K562 (cell line): ENCODE data around the gene FOXO4. TPM values are rescaled to one million over a fixed set of nuclear protein-coding genes. Genes with fewer than 3 reads are reported as not detected.
A peak's percentile ranks its signal among the peaks of the same experiment; 100 is the strongest.

Experiments
- ATAC-seq: fragments of 200-7000 bp; cut with Tn5 transposase; 3 replicates; pipeline ENCODE4 v1.9.1; 2020; ENCODE audit warnings: moderate library complexity
- BruUV-seq: library from RNA; stranded (reverse); fragments of 400-500 nt; replicated peaks from 2 replicates; lab custom pipeline; 2021; lab: Mats Ljungman, UMichigan
- CTCF ChIA-PET: fragments of 300-600 bp; formaldehyde crosslinking; extraction: SDS; loops from one replicate; lab custom pipeline; 2021; ENCODE audit warnings: low intra/inter-chr PET ratio; lab: Yijun Ruan, JAX
- POLR2A ChIA-PET: fragments of 300-600, 350-650 bp; sonication (Branson Sonifier 250); formaldehyde crosslinking; extraction: SDS; loops from one replicate; lab custom pipeline; 2021; ENCODE audit warnings: antibody characterized with exemption, inconsistent platforms; lab: Yijun Ruan, JAX
- DNase-seq, 4 experiments: peaks; one replicate each; pipeline versions ENCODE4 v3.0.0 to v3.0.0-alpha.2; 2011 to 2018; ENCODE audit warnings: low spot score in 3 of 4, mixed read lengths in 3 of 4; ENCODE audit errors: extremely low read depth in 1 of 4
- FAIRE-seq: peaks from 2 replicates; lab custom pipeline; 2011; peaks lifted over from hg19 to GRCh38; lab: Jason Lieb, UNC
- H2AFZ ChIP-seq: 2 replicates; pipeline ENCODE4 v1.6.0; 2011; ENCODE audit warnings: low read depth, low read length, control low read depth, inconsistent platforms
- H3K27ac ChIP-seq: fragments of 200-600 bp; 3 replicates; pipeline ENCODE4 v1.8.0; 2011; ENCODE audit warnings: low read depth, mild to moderate bottlenecking, control low read depth, inconsistent platforms, low read length, moderate library complexity, mixed read lengths; ENCODE audit errors: extremely low read depth
- H3K27me3 ChIP-seq, 2 experiments: fragments of 300-600 bp in 1 of 2; 2 replicates in 1 of 2; 3 replicates in 1 of 2; pipeline versions ENCODE4 v1.6.0 to v1.8.0; 2011; ENCODE audit warnings: inconsistent platforms in 2 of 2, low read length in 2 of 2, mild to moderate bottlenecking in 1 of 2, mixed read lengths in 1 of 2, moderate library complexity in 1 of 2; ENCODE audit not compliant: control insufficient read depth in 2 of 2, insufficient read depth in 2 of 2
- H3K36me3 ChIP-seq: fragments of 300-600 bp; 3 replicates; pipeline ENCODE4 v1.8.0; 2011; ENCODE audit warnings: mild to moderate bottlenecking, low read length, inconsistent platforms; ENCODE audit not compliant: control insufficient read depth, insufficient read depth
- H3K4me1 ChIP-seq, 2 experiments: fragments of 200-600 bp in 1 of 2; replicated peaks in 1 of 2; 2 replicates in 1 of 2; 3 replicates in 1 of 2; pipeline versions ENCODE4 v1.5.1 to v1.8.0; 2011; ENCODE audit warnings: inconsistent platforms in 2 of 2, low read length in 2 of 2, mild to moderate bottlenecking in 1 of 2, mixed read lengths in 1 of 2, moderate library complexity in 1 of 2; ENCODE audit not compliant: control insufficient read depth in 2 of 2, insufficient read depth in 2 of 2
- H3K4me2 ChIP-seq: 2 replicates; pipeline ENCODE4 v1.6.1; 2011; ENCODE audit warnings: low read length, control low read depth, inconsistent platforms, mixed read lengths; ENCODE audit not compliant: insufficient read depth
- H3K4me3 ChIP-seq: fragments of 200-600 bp; sonication (generic), shearing (Covaris generic); 2 replicates; pipeline ENCODE4 v1.5.1; 2016; ENCODE audit warnings: control low read depth, inconsistent platforms
- H3K79me2 ChIP-seq: fragments of 200-600 bp; 3 replicates; pipeline ENCODE4 v1.8.0; 2011; ENCODE audit warnings: low read length, inconsistent platforms; ENCODE audit not compliant: control insufficient read depth, insufficient read depth
- H3K9ac ChIP-seq, 2 experiments: 2 replicates each; pipeline versions ENCODE4 v1.6.0 to v1.6.1; 2011; ENCODE audit warnings: low read depth in 2 of 2, low read length in 2 of 2, control low read depth in 1 of 2, inconsistent platforms in 1 of 2, mild to moderate bottlenecking in 1 of 2, mixed read lengths in 1 of 2; ENCODE audit not compliant: insufficient read depth in 1 of 2
- H3K9me1 ChIP-seq: one replicate; pipeline ENCODE4 v1.6.0; 2011; ENCODE audit warnings: inconsistent platforms, mild to moderate bottlenecking, low read length, moderate library complexity; ENCODE audit not compliant: control insufficient read depth, insufficient read depth
- H3K9me3 ChIP-seq: replicated peaks from 2 replicates; pipeline ENCODE4 v1.5.1; 2011; ENCODE audit warnings: low read depth, low read length, inconsistent platforms; ENCODE audit not compliant: control insufficient read depth, insufficient read depth
- H4K20me1 ChIP-seq: replicated peaks from 2 replicates; pipeline ENCODE4 v1.6.1; 2011; ENCODE audit warnings: low read length, inconsistent platforms, mixed read lengths; ENCODE audit not compliant: control insufficient read depth, insufficient read depth
- KDM1A ChIP-seq, 2 experiments: fragments of 450-650 bp; IDR thresholded peaks; 2 replicates each; pipeline ENCODE4 v1.6.1; 2016; ENCODE audit warnings: mild to moderate bottlenecking in 2 of 2
- RB1 ChIP-seq: fragments of 450-650 bp; IDR thresholded peaks from 2 replicates; pipeline ENCODE4 v1.6.1; 2017; ENCODE audit warnings: low read depth, mild to moderate bottlenecking
- ZBTB33 ChIP-seq: sonication (generic); formaldehyde crosslinking; IDR thresholded peaks from 2 replicates; pipeline ENCODE4 v1.8.1; 2023; ENCODE audit warnings: mild to moderate bottlenecking, missing genetic modification reagents
- WGBS: fragments of 100-300 bp; shearing (Covaris generic); methylation state at CpG from one replicate; pipeline ENCODE4 v1.1.6; 2016; ENCODE audit warnings: low coverage, mixed read lengths; ENCODE audit not compliant: insufficient coverage; ENCODE audit errors: missing lambda C conversion rate; 5-methylcytosine and 5-hydroxymethylcytosine counted together
- in situ Hi-C: fragments of 300-500 bp; cut with MboI; formaldehyde crosslinking; loops from 4 replicates; pipeline ENCODE4 v1.15.0; 2018; ENCODE audit warnings: inconsistent platforms, mixed read lengths
- intact Hi-C: fragments of 100-400 bp; cut with micrococcal nuclease; formaldehyde crosslinking; loops from 2 replicates; pipeline ENCODE4 v1.14.2; 2022
- polyA plus RNA-seq, 8 experiments: library from polyadenylated mRNA; depleted of rRNA in 4 of 8; stranded (reverse) in 5 of 8; unstranded in 3 of 8; fragments of >200 nt; fragmentation: Nextera tagmentation in 2 of 8; fragmentation: Illumina TruSeq in 1 of 8; extraction: Ambion mirVana in 2 of 8; extraction: Trizol in 1 of 8; gene quantifications; 2 replicates each; pipeline versions ENCODE4 v1.2.1 to v1.2.3, GENCODE V29; 2011 to 2014; ENCODE audit warnings: inconsistent platforms in 1 of 8, missing spikeins in 1 of 8
- total RNA-seq, 7 experiments: library from RNA; depleted of rRNA in 6 of 7; stranded (reverse); fragments of >200 nt in 6 of 7; fragmentation: Illumina TruSeq in 2 of 7; extraction: Trizol in 2 of 7; gene quantifications; 2 replicates each; pipeline versions ENCODE4 v1.2.1 to v1.2.3, GENCODE V29; 2011 to 2021; ENCODE audit warnings: low replicate concordance in 1 of 7

FOXO4 gene
- total and polyA plus RNA-seq, 9 of the 15 experiments (the other 6 are each of a cell fraction or from before 2014, with no cell fraction given), result 0.13 to 26.6 (median 8.5) TPM

DNA sequence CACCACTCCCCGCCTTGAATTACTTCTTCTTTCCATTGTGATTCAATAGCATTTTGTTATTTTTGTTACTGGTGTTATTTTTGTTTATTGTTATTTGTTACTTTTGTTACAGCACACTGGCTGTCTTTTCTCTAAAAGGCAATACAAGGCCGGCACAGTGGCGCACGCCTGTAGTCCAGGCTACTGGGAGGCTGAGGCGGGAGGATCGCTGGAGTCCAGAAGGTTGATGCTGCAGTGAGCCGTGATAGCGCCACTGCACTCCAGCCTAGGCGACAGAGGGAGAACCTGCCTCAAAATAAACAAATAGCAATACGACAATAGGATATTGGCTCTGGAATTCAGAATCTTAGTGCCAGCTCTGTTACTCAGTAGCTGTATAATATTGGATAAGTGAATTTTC, 21.7 kb downstream of the FOXO4 start:
- POLR2A ChIA-PET, result interaction anchor here (1.2 to 3.3 kb wide), 2 partner anchors 12 to 26 kb away, joined by 5 to 29 read pairs; no protein-coding TSS in a partner anchor
- peak overlapping the region; percentile 91; the same call in 2 of the 3 replicates for H3K27ac ChIP-seq

More for the DNA sequence above, 21.7 kb downstream of the FOXO4 start:
- H3K9me1 ChIP-seq, result peaks cover 2% of the 10 kb centered on the region
- WGBS, result 70% methylated on average over 9 of the region's 10 CpGs
- no peaks in the 10 kb centered on the region for H3K27me3 ChIP-seq
- peaks cover 30% of the 10 kb centered on the region; the same call in 2 of the 3 replicates for H3K36me3 ChIP-seq
- H4K20me1 ChIP-seq, result no peaks in the 10 kb centered on the region
- peaks cover 8 to 12% of the 10 kb centered on the region in 2 experiments for H3K4me1 ChIP-seq
- TF ChIP-seq ZBTB33, result peak; percentile 91
- 0 out of 4 replicates have a peak, but pooled peaks of 1 of the 2 experiments have one; percentile 17 for TF ChIP-seq KDM1A (IDR thresholded peaks at IDR 0.05)
- TF ChIP-seq RB1, result no peak
- ATAC-seq (no peak), FAIRE-seq (peak; percentile 44), DNase-seq (no peak)
- H3K9me3 ChIP-seq, result no peaks in the 10 kb centered on the region
- peaks cover 15% of the 10 kb centered on the region for H3K79me2 ChIP-seq
- no peak overlapping the region for H3K4me3 ChIP-seq
- in situ Hi-C loops (no loop called here), intact Hi-C loops (no loop called here)
- H3K9ac ChIP-seq, result peak overlapping the region in 1 of 2 experiments; percentile 86; a peak in 1 of 4 replicates
- CTCF ChIA-PET, result no interaction called here
- no TSS peak for BruUV-seq
- H3K4me2 ChIP-seq, result peak overlapping the region; percentile 88
- H2AFZ ChIP-seq, result peak overlapping the region; percentile 90
